GM12878 (cell line): Measurements from ENCODE around the gene TIMM10. TPM values are rescaled to one million over a fixed set of nuclear protein-coding genes. Genes with fewer than 3 reads are reported as not detected.

Experiments used
- BCL11A ChIP-seq: IDR thresholded peaks from 2 replicates; pipeline ENCODE4 v1.6.1; 2011; ENCODE audit warnings: low read depth, low read length
- BMI1 ChIP-seq: fragments of 450-650 bp; IDR thresholded peaks from 2 replicates; pipeline ENCODE4 v1.6.1; 2016; ENCODE audit warnings: mild to moderate bottlenecking, moderate library complexity, borderline replicate concordance
- CBX3 ChIP-seq: fragments of 200-600 bp; sonication (generic); IDR thresholded peaks from 2 replicates; pipeline ENCODE4 v1.6.1; 2016; ENCODE audit warnings: low read depth, borderline replicate concordance
- CREB1 ChIP-seq: IDR thresholded peaks from 2 replicates; pipeline ENCODE4 v1.6.1; 2012; ENCODE audit warnings: low read depth, mild to moderate bottlenecking, inconsistent platforms
- FOS ChIP-seq: IDR thresholded peaks from 3 replicates; pipeline ENCODE4 v1.6.1; 2011; ENCODE audit warnings: borderline replicate concordance; ENCODE audit not compliant: insufficient read length; ENCODE audit errors: extremely low read depth
- FOXK2 ChIP-seq: fragments of 450-650 bp; IDR thresholded peaks from 2 replicates; pipeline ENCODE4 v1.6.1; 2017; ENCODE audit warnings: mild to moderate bottlenecking, moderate library complexity
- HDGF ChIP-seq: fragments of 450-650 bp; IDR thresholded peaks from 2 replicates; pipeline ENCODE4 v1.6.1; 2016; ENCODE audit warnings: antibody characterized with exemption
- IRF4 ChIP-seq: IDR thresholded peaks from 2 replicates; pipeline ENCODE4 v1.6.1; 2011; ENCODE audit warnings: low read depth, low read length
- NBN ChIP-seq: fragments of 450-650 bp; IDR thresholded peaks from 2 replicates; pipeline ENCODE4 v1.6.1; 2016
- NFYB ChIP-seq: IDR thresholded peaks from 2 replicates; pipeline ENCODE4 v1.6.1; 2011; ENCODE audit warnings: low read depth, mild to moderate bottlenecking, low read length, improper control_type of control experiment, moderate library complexity; ENCODE audit not compliant: insufficient read depth
- NR2F1 ChIP-seq: fragments of 450-650 bp; conservative IDR thresholded peaks from 2 replicates; pipeline ENCODE4 v1.6.1; 2017; ENCODE audit warnings: mild to moderate bottlenecking
- NRF1 ChIP-seq: conservative IDR thresholded peaks from 2 replicates; pipeline ENCODE4 v1.6.1; 2011; ENCODE audit warnings: mild to moderate bottlenecking, low read depth, low read length, improper control_type of control experiment
- PML ChIP-seq: IDR thresholded peaks from 2 replicates; pipeline ENCODE4 v1.6.1; 2012; ENCODE audit warnings: low read length, inconsistent platforms
- RBBP5 ChIP-seq: fragments of 200-600 bp; sonication (generic); conservative IDR thresholded peaks from 2 replicates; pipeline ENCODE4 v1.6.1; 2016
- RUNX3 ChIP-seq: IDR thresholded peaks from 2 replicates; pipeline ENCODE4 v1.6.1; 2012; ENCODE audit warnings: low read length, inconsistent platforms
- SIN3A ChIP-seq: IDR thresholded peaks from 2 replicates; pipeline ENCODE4 v1.6.1; 2012; ENCODE audit warnings: low read depth, low read length, improper control_type of control experiment
- SMAD1 ChIP-seq: fragments of 450-650 bp; IDR thresholded peaks from 2 replicates; pipeline ENCODE4 v1.6.1; 2018; ENCODE audit warnings: mild to moderate bottlenecking, low read depth; ENCODE audit not compliant: partially characterized antibody
- SUZ12 ChIP-seq: fragments of 200-600 bp; sonication (generic); IDR thresholded peaks from one replicate; pipeline ENCODE4 v1.6.1; 2018; ENCODE audit warnings: antibody characterized with exemption, mild to moderate bottlenecking; ENCODE audit not compliant: unreplicated experiment
- TAF1 ChIP-seq: IDR thresholded peaks from 2 replicates; pipeline ENCODE4 v1.6.1; 2011; ENCODE audit warnings: mild to moderate bottlenecking, low read depth, low read length, borderline replicate concordance
- TARDBP ChIP-seq: IDR thresholded peaks from 2 replicates; pipeline ENCODE4 v1.6.1; 2016; ENCODE audit warnings: borderline replicate concordance
- TCF12 ChIP-seq: IDR thresholded peaks from 2 replicates; pipeline ENCODE4 v1.6.1; 2011; ENCODE audit warnings: low read depth, mild to moderate bottlenecking, low read length
- TCF7 ChIP-seq: IDR thresholded peaks from 2 replicates; pipeline ENCODE4 v1.6.1; 2014; ENCODE audit warnings: antibody characterized with exemption, borderline replicate concordance
- YBX1 ChIP-seq: fragments of 450-650 bp; IDR thresholded peaks from 2 replicates; pipeline ENCODE4 v1.6.1; 2016; ENCODE audit warnings: antibody characterized with exemption
- ZBTB33 ChIP-seq: fragments of 450-650 bp; IDR thresholded peaks from 2 replicates; pipeline ENCODE4 v1.6.1; 2017; ENCODE audit warnings: mild to moderate bottlenecking
- ZNF622 ChIP-seq: fragments of 450-650 bp; IDR thresholded peaks from 2 replicates; pipeline ENCODE4 v1.6.1; 2017; ENCODE audit warnings: mild to moderate bottlenecking, inconsistent platforms
- polyA plus RNA-seq, 11 experiments: library from polyadenylated mRNA; depleted of rRNA in 4 of 11; unstranded in 6 of 11; stranded (reverse) in 5 of 11; fragments of >200 nt; fragmentation: Nextera tagmentation in 4 of 11; fragmentation: Illumina TruSeq in 1 of 11; extraction: Ambion mirVana in 4 of 11; extraction: Trizol in 1 of 11; gene quantifications; 1 replicate in 1 of 11; 2 replicates in 10 of 11; pipeline versions ENCODE4 v1.2.1 to v1.2.3, GENCODE V29; 2011 to 2016; ENCODE audit warnings: inconsistent platforms in 2 of 11, missing spikeins in 2 of 11, low read depth in 1 of 11
- total RNA-seq, 4 experiments: library from RNA; depleted of rRNA in 3 of 4; stranded (reverse); fragments of >200 nt in 3 of 4; fragmentation: Illumina TruSeq in 1 of 4; extraction: Trizol in 1 of 4; gene quantifications; 2 replicates each; pipeline versions ENCODE4 v1.2.1 to v1.2.3, GENCODE V29; 2013 to 2021
- TF ChIP-seq, protein P1 (sequence below): IDR thresholded peaks from 2 replicates; pipeline ENCODE4 v1.6.1; 2012; ENCODE audit warnings: improper control_type of control experiment, low read depth, low read length; ENCODE audit not compliant: insufficient replicate concordance
- TF ChIP-seq, protein P2 (sequence below): IDR thresholded peaks from 2 replicates; pipeline ENCODE4 v1.6.1; 2011; ENCODE audit warnings: low read depth, mild to moderate bottlenecking, low read length, moderate library complexity, borderline replicate concordance; ENCODE audit errors: extremely low read depth

TIMM10 gene
- total and polyA plus RNA-seq, 10 of the 15 experiments (the other 5 are each of a cell fraction or from before 2014, with no cell fraction given), result 148 to 898 (median 206) TPM

DNA sequence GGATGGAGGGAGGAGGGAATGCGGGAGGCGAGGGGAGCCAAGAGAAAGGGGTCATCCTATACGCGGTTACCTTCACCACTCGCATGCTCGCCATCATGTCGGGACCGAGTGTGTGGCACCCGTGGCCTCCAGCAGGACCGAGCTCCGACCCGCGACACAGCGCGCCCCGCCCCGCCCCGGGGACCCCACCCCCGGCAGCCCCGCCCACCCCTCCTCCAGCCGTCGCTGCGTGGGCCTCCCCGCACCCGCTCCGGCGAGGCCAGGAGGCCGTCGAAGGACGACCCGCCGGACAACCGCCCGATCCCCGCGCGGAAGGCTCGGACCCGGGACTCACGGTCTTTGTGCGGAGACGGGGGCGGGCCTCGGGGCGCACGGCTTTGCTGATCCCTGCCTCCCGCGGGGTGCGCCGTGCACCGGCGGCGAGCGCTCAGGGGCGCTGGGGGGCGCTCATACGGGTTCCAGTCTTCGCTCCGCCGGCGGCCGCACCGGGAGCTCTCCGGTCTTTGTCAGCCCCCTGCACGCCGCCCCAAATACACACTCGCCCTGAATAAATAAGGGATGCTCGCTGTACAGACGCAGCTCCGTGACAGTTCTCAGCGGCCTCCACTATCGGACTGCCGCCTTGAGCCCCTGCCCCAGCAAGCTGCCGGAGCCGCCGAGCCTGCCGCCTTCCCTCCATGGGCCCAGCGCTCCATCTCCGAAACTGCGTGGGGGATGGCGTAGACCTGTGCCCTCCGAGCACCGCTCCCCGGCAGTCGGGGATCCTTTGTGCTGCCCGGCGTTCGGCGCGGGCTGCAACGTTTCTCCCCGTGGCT is 37.2 kb upstream of the TIMM10 start, which contains the start of gene UBE2L6 (continued):
- TF ChIP-seq FOS (no peak), IRF4 (no peak), BMI1 (no peak), RUNX3 (no peak), PML (no peak), NRF1 (no peak), SMAD1 (no peak), BCL11A (no peak), TCF12 (no peak), CBX3 (no peak), SUZ12 (no peak), TAF1 (no peak), NFYB (no peak), CREB1 (no peak), RBBP5 (no peak), SIN3A (0 out of 2 replicates have a peak, but pooled peaks have one; percentile 43), NBN (peak; percentile 49; the same call in 1 of the 2 replicates), TCF7 (no peak), YBX1 (no peak), NR2F1 (0 out of 2 replicates have a peak, but pooled peaks have one; percentile 51), HDGF (0 out of 2 replicates have a peak, but pooled peaks have one; percentile 27), ZBTB33 (no peak), ZNF622 (no peak), FOXK2 (no peak), TARDBP (no peak)
- TF ChIP-seq, protein P1, sequence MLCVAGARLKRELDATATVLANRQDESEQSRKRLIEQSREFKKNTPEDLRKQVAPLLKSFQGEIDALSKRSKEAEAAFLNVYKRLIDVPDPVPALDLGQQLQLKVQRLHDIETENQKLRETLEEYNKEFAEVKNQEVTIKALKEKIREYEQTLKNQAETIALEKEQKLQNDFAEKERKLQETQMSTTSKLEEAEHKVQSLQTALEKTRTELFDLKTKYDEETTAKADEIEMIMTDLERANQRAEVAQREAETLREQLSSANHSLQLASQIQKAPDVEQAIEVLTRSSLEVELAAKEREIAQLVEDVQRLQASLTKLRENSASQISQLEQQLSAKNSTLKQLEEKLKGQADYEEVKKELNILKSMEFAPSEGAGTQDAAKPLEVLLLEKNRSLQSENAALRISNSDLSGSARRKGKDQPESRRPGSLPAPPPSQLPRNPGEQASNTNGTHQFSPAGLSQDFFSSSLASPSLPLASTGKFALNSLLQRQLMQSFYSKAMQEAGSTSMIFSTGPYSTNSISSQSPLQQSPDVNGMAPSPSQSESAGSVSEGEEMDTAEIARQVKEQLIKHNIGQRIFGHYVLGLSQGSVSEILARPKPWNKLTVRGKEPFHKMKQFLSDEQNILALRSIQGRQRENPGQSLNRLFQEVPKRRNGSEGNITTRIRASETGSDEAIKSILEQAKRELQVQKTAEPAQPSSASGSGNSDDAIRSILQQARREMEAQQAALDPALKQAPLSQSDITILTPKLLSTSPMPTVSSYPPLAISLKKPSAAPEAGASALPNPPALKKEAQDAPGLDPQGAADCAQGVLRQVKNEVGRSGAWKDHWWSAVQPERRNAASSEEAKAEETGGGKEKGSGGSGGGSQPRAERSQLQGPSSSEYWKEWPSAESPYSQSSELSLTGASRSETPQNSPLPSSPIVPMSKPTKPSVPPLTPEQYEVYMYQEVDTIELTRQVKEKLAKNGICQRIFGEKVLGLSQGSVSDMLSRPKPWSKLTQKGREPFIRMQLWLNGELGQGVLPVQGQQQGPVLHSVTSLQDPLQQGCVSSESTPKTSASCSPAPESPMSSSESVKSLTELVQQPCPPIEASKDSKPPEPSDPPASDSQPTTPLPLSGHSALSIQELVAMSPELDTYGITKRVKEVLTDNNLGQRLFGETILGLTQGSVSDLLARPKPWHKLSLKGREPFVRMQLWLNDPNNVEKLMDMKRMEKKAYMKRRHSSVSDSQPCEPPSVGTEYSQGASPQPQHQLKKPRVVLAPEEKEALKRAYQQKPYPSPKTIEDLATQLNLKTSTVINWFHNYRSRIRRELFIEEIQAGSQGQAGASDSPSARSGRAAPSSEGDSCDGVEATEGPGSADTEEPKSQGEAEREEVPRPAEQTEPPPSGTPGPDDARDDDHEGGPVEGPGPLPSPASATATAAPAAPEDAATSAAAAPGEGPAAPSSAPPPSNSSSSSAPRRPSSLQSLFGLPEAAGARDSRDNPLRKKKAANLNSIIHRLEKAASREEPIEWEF, result no peak
- TF ChIP-seq, protein P2, sequence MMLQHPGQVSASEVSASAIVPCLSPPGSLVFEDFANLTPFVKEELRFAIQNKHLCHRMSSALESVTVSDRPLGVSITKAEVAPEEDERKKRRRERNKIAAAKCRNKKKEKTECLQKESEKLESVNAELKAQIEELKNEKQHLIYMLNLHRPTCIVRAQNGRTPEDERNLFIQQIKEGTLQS, result no peak
